PC-9 (cell line): ENCODE results near the gene PARP12. TPM values are rescaled to one million over a fixed set of nuclear protein-coding genes. Genes with fewer than 3 reads are reported as not detected.

Experiments used
- BruUV-seq: library from RNA; stranded (reverse); fragments of 400-500 nt; replicated peaks from 2 replicates; lab custom pipeline; 2021; lab: Mats Ljungman, UMichigan
- CTCF ChIA-PET: fragments of 300-600 bp; sonication (Branson Sonifier 250); formaldehyde crosslinking; loops from one replicate; lab custom pipeline; 2022; ENCODE audit warnings: antibody characterized with exemption; lab: Charles Lee
- POLR2A ChIA-PET: fragments of 300-600 bp; sonication (Branson Sonifier 250); formaldehyde crosslinking; loops from one replicate; lab custom pipeline; 2022; ENCODE audit warnings: antibody characterized with exemption; ENCODE audit not compliant: unreplicated experiment; lab: Charles Lee
- DNase-seq, 2 experiments: peaks; one replicate each; pipeline versions ENCODE4 v3.0.0 to v3.0.0-alpha.2; 2015 to 2022; ENCODE audit warnings: mixed read lengths in 1 of 2
- H2AFZ ChIP-seq: fragments of 200-600 bp; sonication (generic); 2 replicates; pipeline ENCODE4 v1.8.1; 2017; ENCODE audit warnings: antibody characterized with exemption
- H3F3A ChIP-seq: fragments of 200-600 bp; sonication (generic); 2 replicates; pipeline ENCODE4 v1.8.1; 2017; ENCODE audit warnings: antibody characterized with exemption, mild to moderate bottlenecking, low read depth; ENCODE audit not compliant: insufficient read depth
- H3K27ac ChIP-seq: fragments of 200-600 bp; sonication (generic); 2 replicates; pipeline ENCODE4 v1.6.1; 2016; ENCODE audit warnings: mixed run types
- H3K27me3 ChIP-seq: fragments of 200-600 bp; sonication (generic); 2 replicates; pipeline ENCODE4 v1.6.1; 2016; ENCODE audit warnings: low read depth, mixed run types; ENCODE audit not compliant: insufficient read depth
- H3K36me3 ChIP-seq: fragments of 200-600 bp; sonication (generic); 2 replicates; pipeline ENCODE4 v1.6.1; 2016; ENCODE audit warnings: low read depth, mixed run types
- H3K4me1 ChIP-seq: fragments of 200-600 bp; sonication (generic); replicated peaks from 2 replicates; pipeline ENCODE4 v1.6.1; 2016; ENCODE audit warnings: mixed run types; ENCODE audit not compliant: insufficient read depth
- H3K4me2 ChIP-seq: fragments of 200-600 bp; sonication (generic); 2 replicates; pipeline ENCODE4 v1.6.1; 2017; ENCODE audit warnings: mixed run types
- H3K4me3 ChIP-seq: fragments of 200-600 bp; sonication (generic); 2 replicates; pipeline ENCODE4 v1.6.1; 2016; ENCODE audit warnings: mixed run types
- H3K79me2 ChIP-seq: fragments of 200-600 bp; sonication (generic); 2 replicates; pipeline ENCODE4 v1.6.1; 2017; ENCODE audit warnings: low read depth, mixed run types
- H3K9me2 ChIP-seq: fragments of 200-600 bp; sonication (generic); 2 replicates; pipeline ENCODE4 v1.8.1; 2017; ENCODE audit warnings: mild to moderate bottlenecking; ENCODE audit not compliant: insufficient read depth
- H3K9me3 ChIP-seq: fragments of 200-600 bp; sonication (generic); 2 replicates; pipeline ENCODE4 v1.8.1; 2016; ENCODE audit warnings: low read depth; ENCODE audit not compliant: insufficient read depth
- H4K20me1 ChIP-seq: fragments of 200-600 bp; sonication (generic); 2 replicates; pipeline ENCODE4 v1.8.1; 2017; ENCODE audit not compliant: insufficient read depth
- EZH2 ChIP-seq: fragments of 200-600 bp; sonication (generic); IDR thresholded peaks from 2 replicates; pipeline ENCODE4 v1.8.0; 2017; ENCODE audit warnings: antibody characterized with exemption, low read depth
- intact Hi-C: fragments of 100-400 bp; cut with micrococcal nuclease; formaldehyde crosslinking; loops from one replicate; pipeline ENCODE4 v1.10.0; 2022; ENCODE audit not compliant: unreplicated experiment
- total RNA-seq: library from RNA; stranded (reverse); gene quantifications from 2 replicates; pipeline ENCODE4 v1.2.3, GENCODE V29; 2021
- TF ChIP-seq, protein P1 (sequence below): fragments of 200-600 bp; sonication (generic); conservative IDR thresholded peaks from 2 replicates; pipeline ENCODE4 v1.6.1; 2017; ENCODE audit warnings: mixed run types, antibody characterized with exemption, mild to moderate bottlenecking, moderate library complexity

The PARP12 gene
- total RNA-seq, 1 experiment from 2014 or later: 32.4 TPM

- Histone ChIP-seq H3K4me3 (no peak overlapping the region), H3K9me2 (no peaks in the 10 kb centered on the region), H3K4me1 (no peaks in the 10 kb centered on the region), H3K79me2 (no peaks in the 10 kb centered on the region), H3K27me3 (peaks cover 4% of the 10 kb centered on the region; the same call in 1 of the 2 replicates), H2AFZ (no peak overlapping the region), H3K9me3 (no peaks in the 10 kb centered on the region), H4K20me1 (no peaks in the 10 kb centered on the region), H3K36me3 (no peaks in the 10 kb centered on the region), H3K4me2 (no peak overlapping the region), H3F3A (no peaks in the 10 kb centered on the region), H3K27ac (no peak overlapping the region)
- no peak for TF ChIP-seq EZH2
- TF ChIP-seq, protein P1, sequence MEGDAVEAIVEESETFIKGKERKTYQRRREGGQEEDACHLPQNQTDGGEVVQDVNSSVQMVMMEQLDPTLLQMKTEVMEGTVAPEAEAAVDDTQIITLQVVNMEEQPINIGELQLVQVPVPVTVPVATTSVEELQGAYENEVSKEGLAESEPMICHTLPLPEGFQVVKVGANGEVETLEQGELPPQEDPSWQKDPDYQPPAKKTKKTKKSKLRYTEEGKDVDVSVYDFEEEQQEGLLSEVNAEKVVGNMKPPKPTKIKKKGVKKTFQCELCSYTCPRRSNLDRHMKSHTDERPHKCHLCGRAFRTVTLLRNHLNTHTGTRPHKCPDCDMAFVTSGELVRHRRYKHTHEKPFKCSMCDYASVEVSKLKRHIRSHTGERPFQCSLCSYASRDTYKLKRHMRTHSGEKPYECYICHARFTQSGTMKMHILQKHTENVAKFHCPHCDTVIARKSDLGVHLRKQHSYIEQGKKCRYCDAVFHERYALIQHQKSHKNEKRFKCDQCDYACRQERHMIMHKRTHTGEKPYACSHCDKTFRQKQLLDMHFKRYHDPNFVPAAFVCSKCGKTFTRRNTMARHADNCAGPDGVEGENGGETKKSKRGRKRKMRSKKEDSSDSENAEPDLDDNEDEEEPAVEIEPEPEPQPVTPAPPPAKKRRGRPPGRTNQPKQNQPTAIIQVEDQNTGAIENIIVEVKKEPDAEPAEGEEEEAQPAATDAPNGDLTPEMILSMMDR: no peak
- CTCF ChIA-PET: interaction anchor here (0.5 kb wide), 1 partner anchor 389 kb away, joined by 4 read pairs; no protein-coding TSS in a partner anchor
- no TSS peak for BruUV-seq
- intact Hi-C loops: no loop called here
- POLR2A ChIA-PET: no interaction called here
- DNase-seq: no peak
Observed at GRCh38 chr7:139976055-139976837, 86.5 kb downstream of the PARP12 start.

GRCh38 chr7:139974179-139974811 lies 88.5 kb downstream of the PARP12 start:
- ChIA-PET POLR2A (no interaction called here), CTCF (no interaction called here)
- no peak for DNase-seq
- intact Hi-C loops: no loop called here
- Histone ChIP-seq H3K4me3 (no peak overlapping the region), H3K27me3 (peaks cover 4% of the 10 kb centered on the region; the same call in 1 of the 2 replicates), H2AFZ (no peak overlapping the region), H3K4me2 (no peak overlapping the region), H3K9me3 (no peaks in the 10 kb centered on the region), H3K9me2 (no peaks in the 10 kb centered on the region), H3F3A (no peaks in the 10 kb centered on the region), H3K27ac (no peak overlapping the region), H3K79me2 (no peaks in the 10 kb centered on the region), H3K4me1 (no peaks in the 10 kb centered on the region), H4K20me1 (no peaks in the 10 kb centered on the region), H3K36me3 (no peaks in the 10 kb centered on the region)
- BruUV-seq: no TSS peak
- TF ChIP-seq, protein P1: no peak
- no peak for TF ChIP-seq EZH2

Other genes starting within 250 kb of the PARP12 start
- 0.58 and 2.2 TPM in 2 replicates for gene TBXAS1, start 233.7 kb downstream of the PARP12 start, total RNA-seq
- 1.5 and 1.8 TPM in 2 replicates for gene KDM7A, start 114.0 kb upstream of the PARP12 start, total RNA-seq